ENCODE results near the gene PAX1.

Gene PAX1

DNA sequence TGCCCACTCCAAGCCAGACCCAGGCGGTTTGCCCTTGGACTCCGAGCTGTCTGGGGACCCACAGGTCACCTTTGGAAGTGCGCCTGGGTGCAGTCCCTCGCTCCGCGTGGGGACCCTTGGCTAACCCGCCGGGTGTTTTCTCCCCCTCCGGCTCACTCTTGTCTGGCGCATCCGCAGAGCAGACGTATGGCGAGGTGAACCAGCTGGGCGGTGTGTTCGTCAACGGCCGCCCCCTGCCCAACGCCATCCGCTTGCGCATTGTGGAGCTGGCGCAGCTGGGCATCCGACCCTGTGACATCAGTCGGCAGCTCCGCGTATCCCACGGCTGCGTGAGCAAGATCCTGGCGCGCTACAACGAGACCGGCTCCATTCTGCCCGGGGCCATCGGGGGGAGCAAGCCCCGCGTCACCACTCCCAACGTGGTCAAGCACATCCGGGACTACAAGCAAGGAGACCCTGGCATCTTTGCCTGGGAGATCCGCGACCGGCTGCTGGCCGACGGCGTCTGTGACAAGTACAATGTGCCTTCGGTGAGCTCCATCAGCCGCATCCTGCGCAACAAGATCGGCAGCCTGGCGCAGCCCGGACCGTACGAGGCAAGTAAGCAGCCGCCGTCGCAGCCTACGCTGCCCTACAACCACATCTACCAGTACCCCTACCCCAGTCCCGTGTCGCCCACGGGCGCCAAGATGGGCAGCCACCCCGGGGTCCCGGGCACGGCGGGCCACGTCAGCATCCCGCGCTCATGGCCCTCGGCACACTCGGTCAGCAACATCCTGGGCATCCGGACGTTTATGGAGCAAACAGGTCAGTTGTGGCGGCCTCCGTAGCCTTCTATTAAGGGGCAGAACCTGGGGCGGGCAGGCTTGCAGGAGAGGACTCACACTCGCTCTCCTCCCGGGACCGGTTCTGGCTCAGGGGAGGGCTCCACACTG lies 1.1 kb downstream of the PAX1 start:
- in situ Hi-C loops (cut with HindIII; ENCODE audit: low pct_ligation_motif_present, low sequenced_read_pairs): no loop called here
- H3K36me3 ChIP-seq (replicated peaks): no peaks in the 10 kb centered on the region
- H3K27me3 ChIP-seq (replicated peaks): peaks cover 79% of the 10 kb centered on the region
- TF ChIP-seq, protein P1, sequence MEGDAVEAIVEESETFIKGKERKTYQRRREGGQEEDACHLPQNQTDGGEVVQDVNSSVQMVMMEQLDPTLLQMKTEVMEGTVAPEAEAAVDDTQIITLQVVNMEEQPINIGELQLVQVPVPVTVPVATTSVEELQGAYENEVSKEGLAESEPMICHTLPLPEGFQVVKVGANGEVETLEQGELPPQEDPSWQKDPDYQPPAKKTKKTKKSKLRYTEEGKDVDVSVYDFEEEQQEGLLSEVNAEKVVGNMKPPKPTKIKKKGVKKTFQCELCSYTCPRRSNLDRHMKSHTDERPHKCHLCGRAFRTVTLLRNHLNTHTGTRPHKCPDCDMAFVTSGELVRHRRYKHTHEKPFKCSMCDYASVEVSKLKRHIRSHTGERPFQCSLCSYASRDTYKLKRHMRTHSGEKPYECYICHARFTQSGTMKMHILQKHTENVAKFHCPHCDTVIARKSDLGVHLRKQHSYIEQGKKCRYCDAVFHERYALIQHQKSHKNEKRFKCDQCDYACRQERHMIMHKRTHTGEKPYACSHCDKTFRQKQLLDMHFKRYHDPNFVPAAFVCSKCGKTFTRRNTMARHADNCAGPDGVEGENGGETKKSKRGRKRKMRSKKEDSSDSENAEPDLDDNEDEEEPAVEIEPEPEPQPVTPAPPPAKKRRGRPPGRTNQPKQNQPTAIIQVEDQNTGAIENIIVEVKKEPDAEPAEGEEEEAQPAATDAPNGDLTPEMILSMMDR (IDR thresholded peaks at IDR 0.05; ENCODE audit: low read depth, low read length, missing control alignments): no peak
- DNase-seq: no peak
- no peak overlapping the region for H3K27ac ChIP-seq
- no peak overlapping the region for H3K4me3 ChIP-seq (ENCODE audit: low read depth, low read length)

DNA sequence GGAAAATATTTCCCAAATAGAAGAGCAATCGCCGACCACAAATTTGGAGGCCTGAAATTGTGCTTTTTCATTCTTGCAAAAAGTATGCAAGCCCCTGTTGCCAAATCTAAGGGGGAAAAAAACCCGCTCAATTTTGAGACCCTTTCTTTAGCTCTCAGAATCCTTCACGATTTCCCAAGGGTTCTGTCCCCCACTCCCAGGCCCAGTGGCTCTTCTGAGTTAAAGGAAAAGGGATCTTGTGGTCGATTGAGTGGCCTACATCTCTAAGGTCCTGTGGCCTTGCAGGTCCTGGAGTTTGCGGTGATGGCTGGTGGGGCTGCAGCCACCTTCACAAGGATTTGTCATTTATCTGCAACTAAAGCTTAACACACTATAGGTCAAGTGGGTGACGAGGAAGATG lies 1.8 kb downstream of the PAX1 start:
- no peak overlapping the region for H3K27ac ChIP-seq
- in situ Hi-C loops (cut with HindIII; ENCODE audit: low pct_ligation_motif_present, low sequenced_read_pairs): no loop called here
- no peaks in the 10 kb centered on the region for H3K36me3 ChIP-seq (replicated peaks)
- peaks cover 75% of the 10 kb centered on the region for H3K27me3 ChIP-seq (replicated peaks)
- no peak for DNase-seq
- TF ChIP-seq, protein P1 (IDR thresholded peaks at IDR 0.05; ENCODE audit: low read depth, low read length, missing control alignments): no peak
- no peak overlapping the region for H3K4me3 ChIP-seq (ENCODE audit: low read depth, low read length)

DNA sequence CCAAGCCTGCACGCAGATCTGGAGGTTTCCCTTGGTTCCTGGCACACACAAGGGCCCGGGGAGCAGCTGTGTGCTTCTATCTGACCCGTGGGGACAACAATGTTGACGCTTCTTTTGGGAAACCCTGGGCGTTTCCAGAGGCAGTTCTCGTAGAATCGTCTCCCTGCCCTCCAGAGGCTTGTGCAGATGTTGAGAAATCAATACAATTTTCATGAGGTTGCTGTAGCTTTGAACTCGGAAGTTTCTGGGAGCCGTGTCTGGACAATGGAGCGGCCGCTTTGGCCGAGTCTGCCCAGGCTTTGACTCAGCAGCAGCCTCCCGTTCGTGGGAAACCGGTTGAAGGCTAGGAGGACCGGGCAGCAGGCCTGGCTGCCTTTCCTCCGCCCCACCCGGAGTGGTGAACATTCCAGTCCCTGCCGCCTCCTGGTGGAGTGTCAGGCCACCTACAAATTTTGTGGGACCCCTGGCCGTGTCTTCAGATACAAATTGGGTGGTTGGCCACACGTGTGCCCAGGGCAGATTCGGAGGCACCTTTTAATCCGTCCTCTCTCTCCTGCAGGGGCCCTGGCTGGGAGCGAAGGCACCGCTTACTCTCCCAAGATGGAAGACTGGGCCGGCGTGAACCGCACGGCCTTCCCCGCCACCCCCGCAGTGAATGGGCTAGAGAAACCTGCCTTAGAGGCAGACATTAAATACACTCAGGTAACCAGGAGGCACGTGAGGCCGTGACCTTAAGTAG lies 2.7 kb downstream of the PAX1 start:
- DNase-seq: no peak
- in situ Hi-C loops (cut with HindIII; ENCODE audit: low pct_ligation_motif_present, low sequenced_read_pairs): no loop called here
- Histone ChIP-seq H3K4me3 (ENCODE audit: low read depth, low read length) (no peak overlapping the region), H3K27me3 (replicated peaks) (peaks cover 72% of the 10 kb centered on the region), H3K27ac (no peak overlapping the region), H3K36me3 (replicated peaks) (no peaks in the 10 kb centered on the region)
- TF ChIP-seq, protein P1 (IDR thresholded peaks at IDR 0.05; ENCODE audit: low read depth, low read length, missing control alignments): no peak

DNA sequence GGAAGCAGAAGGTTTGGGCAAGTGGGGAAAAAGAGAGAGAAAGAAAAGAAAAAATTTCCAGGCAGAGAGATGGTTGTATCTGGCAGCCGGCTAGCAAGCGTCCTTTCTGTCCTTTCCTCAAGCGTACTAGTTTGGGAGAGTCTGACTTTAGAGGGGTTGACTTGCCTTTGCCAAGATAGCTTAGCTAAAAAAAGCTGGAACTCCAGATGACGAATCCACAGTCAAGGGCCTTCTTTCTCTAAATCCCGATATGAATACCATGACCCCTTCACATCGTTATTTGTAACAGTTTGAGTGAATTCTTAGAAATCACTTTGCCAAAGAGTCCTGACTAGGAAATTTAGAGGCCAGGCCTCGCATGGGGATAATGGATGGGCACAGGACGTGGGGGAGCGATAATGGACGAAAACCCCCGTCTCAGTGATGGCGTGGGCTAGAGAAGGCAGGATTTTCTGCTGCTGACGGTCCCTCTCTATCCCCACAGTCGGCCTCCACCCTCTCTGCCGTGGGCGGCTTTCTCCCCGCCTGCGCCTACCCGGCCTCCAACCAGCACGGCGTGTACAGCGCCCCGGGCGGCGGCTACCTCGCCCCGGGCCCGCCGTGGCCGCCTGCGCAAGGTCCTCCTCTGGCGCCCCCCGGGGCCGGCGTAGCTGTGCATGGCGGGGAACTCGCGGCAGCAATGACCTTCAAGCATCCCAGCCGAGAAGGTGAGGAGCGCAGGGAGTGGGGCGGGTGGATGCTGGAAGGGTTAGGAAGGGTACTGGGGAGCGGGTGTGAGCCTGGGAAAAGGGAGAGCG lies 3.5 kb downstream of the PAX1 start:
- Histone ChIP-seq H3K27ac (no peak overlapping the region), H3K4me3 (ENCODE audit: low read depth, low read length) (no peak overlapping the region), H3K36me3 (replicated peaks) (no peaks in the 10 kb centered on the region), H3K27me3 (replicated peaks) (peaks cover 73% of the 10 kb centered on the region)
- in situ Hi-C loops (cut with HindIII; ENCODE audit: low pct_ligation_motif_present, low sequenced_read_pairs): no loop called here
- DNase-seq: no peak
- TF ChIP-seq, protein P1 (IDR thresholded peaks at IDR 0.05; ENCODE audit: low read depth, low read length, missing control alignments): no peak

DNA sequence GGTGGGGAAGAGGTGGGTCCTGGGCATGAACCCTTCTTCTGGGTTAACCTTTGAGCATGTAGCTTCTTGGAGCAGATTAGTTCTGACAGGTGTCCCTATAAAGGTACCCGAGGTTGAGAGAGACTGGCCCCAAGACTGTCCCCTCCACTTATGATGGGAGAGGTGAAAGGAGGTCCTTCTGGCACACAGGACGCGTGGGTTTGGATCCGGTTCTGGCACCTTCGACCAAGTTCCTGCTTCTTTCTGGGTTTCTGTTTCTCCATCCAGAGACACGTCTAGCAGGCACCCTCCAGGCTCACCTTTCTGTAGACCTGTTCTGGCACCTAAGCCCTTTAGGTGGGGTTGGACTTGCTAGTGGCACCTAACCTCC lies 4.1 kb downstream of the PAX1 start:
- Histone ChIP-seq H3K4me3 (ENCODE audit: low read depth, low read length) (no peak overlapping the region), H3K27me3 (replicated peaks) (peaks cover 73% of the 10 kb centered on the region), H3K27ac (no peak overlapping the region), H3K36me3 (replicated peaks) (no peaks in the 10 kb centered on the region)
- no peak for DNase-seq
- TF ChIP-seq, protein P1 (IDR thresholded peaks at IDR 0.05; ENCODE audit: low read depth, low read length, missing control alignments): no peak
- in situ Hi-C loops (cut with HindIII; ENCODE audit: low pct_ligation_motif_present, low sequenced_read_pairs): no loop called here
